IPS-15b (cell line): ENCODE measurements around the gene MAGI1.

ENCODE experiments used
- H3K27me3 ChIP-seq: one replicate; pipeline ENCODE4 v1.6.1; 2013; ENCODE audit warnings: low read length; ENCODE audit not compliant: control insufficient read depth, insufficient read depth
- H3K36me3 ChIP-seq: one replicate; pipeline ENCODE4 v1.6.1; 2013; ENCODE audit warnings: low read length; ENCODE audit not compliant: control insufficient read depth, insufficient read depth
- H3K4me1 ChIP-seq: one replicate; pipeline ENCODE4 v1.6.1; 2013; ENCODE audit warnings: mild to moderate bottlenecking, low read length; ENCODE audit not compliant: control insufficient read depth, insufficient read depth
- H3K4me3 ChIP-seq: one replicate; pipeline ENCODE4 v1.5.1; 2013; ENCODE audit warnings: low read depth, low read length
- H3K9ac ChIP-seq: one replicate; pipeline ENCODE4 v1.6.1; 2013; ENCODE audit warnings: low read depth, mild to moderate bottlenecking, low read length
- H3K9me3 ChIP-seq: one replicate; pipeline ENCODE4 v1.6.1; 2013; ENCODE audit warnings: mild to moderate bottlenecking, low read length; ENCODE audit not compliant: control insufficient read depth, insufficient read depth

Gene MAGI1

GRCh38 chr3:65659396-65659795 is 379.3 kb downstream of the MAGI1 start:
- Histone ChIP-seq H3K9ac (no peak overlapping the region), H3K9me3 (no peaks in the 10 kb centered on the region), H3K4me1 (peaks cover 5% of the 10 kb centered on the region), H3K36me3 (no peaks in the 10 kb centered on the region), H3K27me3 (no peaks in the 10 kb centered on the region), H3K4me3 (no peak overlapping the region)

- H3K36me3 ChIP-seq, result no peaks in the 10 kb centered on the region
- no peak overlapping the region for H3K9ac ChIP-seq
- no peaks in the 10 kb centered on the region for H3K9me3 ChIP-seq
- H3K27me3 ChIP-seq, result no peaks in the 10 kb centered on the region
- H3K4me1 ChIP-seq, result peaks cover 9% of the 10 kb centered on the region
- H3K4me3 ChIP-seq, result no peak overlapping the region
These were observed 380.3 kb downstream of the MAGI1 start for GRCh38 chr3:65658401-65658800.

GRCh38 chr3:65655061-65655460 is 383.7 kb downstream of the MAGI1 start:
- H3K4me1 ChIP-seq, result peaks cover 10% of the 10 kb centered on the region
- no peaks in the 10 kb centered on the region for H3K9me3 ChIP-seq
- H3K9ac ChIP-seq, result no peak overlapping the region
- no peaks in the 10 kb centered on the region for H3K27me3 ChIP-seq
- H3K4me3 ChIP-seq, result no peak overlapping the region
- H3K36me3 ChIP-seq, result no peaks in the 10 kb centered on the region

- Histone ChIP-seq H3K4me1 (peaks cover 9% of the 10 kb centered on the region), H3K9me3 (no peaks in the 10 kb centered on the region), H3K36me3 (no peaks in the 10 kb centered on the region), H3K9ac (no peak overlapping the region), H3K27me3 (no peaks in the 10 kb centered on the region), H3K4me3 (no peak overlapping the region)
These were observed 385.0 kb downstream of the MAGI1 start for GRCh38 chr3:65653731-65654130.

- H3K36me3 ChIP-seq, result no peaks in the 10 kb centered on the region
- H3K4me3 ChIP-seq, result no peak overlapping the region
- H3K9ac ChIP-seq, result no peak overlapping the region
- H3K9me3 ChIP-seq, result no peaks in the 10 kb centered on the region
- H3K27me3 ChIP-seq, result no peaks in the 10 kb centered on the region
- H3K4me1 ChIP-seq, result peaks cover 4% of the 10 kb centered on the region
These were observed 388.5 kb downstream of the MAGI1 start for GRCh38 chr3:65650247-65650646.

- no peaks in the 10 kb centered on the region for H3K4me1 ChIP-seq
- no peak overlapping the region for H3K9ac ChIP-seq
- no peaks in the 10 kb centered on the region for H3K27me3 ChIP-seq
- no peak overlapping the region for H3K4me3 ChIP-seq
- H3K9me3 ChIP-seq, result no peaks in the 10 kb centered on the region
- H3K36me3 ChIP-seq, result no peaks in the 10 kb centered on the region
These were observed 391.3 kb downstream of the MAGI1 start for GRCh38 chr3:65647369-65647768.

GRCh38 chr3:65642883-65643282 is 395.8 kb downstream of the MAGI1 start:
- Histone ChIP-seq H3K4me1 (peaks cover 11% of the 10 kb centered on the region), H3K9ac (no peak overlapping the region), H3K36me3 (no peaks in the 10 kb centered on the region), H3K9me3 (no peaks in the 10 kb centered on the region), H3K27me3 (no peaks in the 10 kb centered on the region), H3K4me3 (no peak overlapping the region)

- H3K9ac ChIP-seq, result no peak overlapping the region
- peaks cover 11% of the 10 kb centered on the region for H3K4me1 ChIP-seq
- H3K27me3 ChIP-seq, result no peaks in the 10 kb centered on the region
- H3K36me3 ChIP-seq, result no peaks in the 10 kb centered on the region
- H3K4me3 ChIP-seq, result no peak overlapping the region
- H3K9me3 ChIP-seq, result no peaks in the 10 kb centered on the region
These were observed 396.9 kb downstream of the MAGI1 start for GRCh38 chr3:65641777-65642176.

- H3K9ac ChIP-seq, result no peak overlapping the region
- H3K9me3 ChIP-seq, result no peaks in the 10 kb centered on the region
- peaks cover 11% of the 10 kb centered on the region for H3K4me1 ChIP-seq
- H3K27me3 ChIP-seq, result no peaks in the 10 kb centered on the region
- no peak overlapping the region for H3K4me3 ChIP-seq
- H3K36me3 ChIP-seq, result no peaks in the 10 kb centered on the region
These were observed 397.7 kb downstream of the MAGI1 start for GRCh38 chr3:65641045-65641444.

GRCh38 chr3:65639444-65639843 is 399.3 kb downstream of the MAGI1 start:
- Histone ChIP-seq H3K27me3 (no peaks in the 10 kb centered on the region), H3K36me3 (no peaks in the 10 kb centered on the region), H3K9me3 (no peaks in the 10 kb centered on the region), H3K4me3 (no peak overlapping the region), H3K9ac (no peak overlapping the region), H3K4me1 (peaks cover 11% of the 10 kb centered on the region)

GRCh38 chr3:65638301-65638700 is 400.4 kb downstream of the MAGI1 start:
- peaks cover 14% of the 10 kb centered on the region for H3K4me1 ChIP-seq
- no peaks in the 10 kb centered on the region for H3K9me3 ChIP-seq
- no peaks in the 10 kb centered on the region for H3K27me3 ChIP-seq
- no peaks in the 10 kb centered on the region for H3K36me3 ChIP-seq
- no peak overlapping the region for H3K9ac ChIP-seq
- no peak overlapping the region for H3K4me3 ChIP-seq

GRCh38 chr3:65636326-65636725 is 402.4 kb downstream of the MAGI1 start:
- H3K4me3 ChIP-seq, result no peak overlapping the region
- H3K27me3 ChIP-seq, result no peaks in the 10 kb centered on the region
- no peak overlapping the region for H3K9ac ChIP-seq
- no peaks in the 10 kb centered on the region for H3K36me3 ChIP-seq
- H3K4me1 ChIP-seq, result peaks cover 8% of the 10 kb centered on the region
- no peaks in the 10 kb centered on the region for H3K9me3 ChIP-seq

- Histone ChIP-seq H3K27me3 (no peaks in the 10 kb centered on the region), H3K4me3 (no peak overlapping the region), H3K36me3 (no peaks in the 10 kb centered on the region), H3K9ac (no peak overlapping the region), H3K9me3 (no peaks in the 10 kb centered on the region), H3K4me1 (peaks cover 6% of the 10 kb centered on the region)
These were observed 403.1 kb downstream of the MAGI1 start for GRCh38 chr3:65635657-65636056.
